Panc1 (cell line): ENCODE results near the gene TUBA3C. TPM values are rescaled to one million over a fixed set of nuclear protein-coding genes. Genes with fewer than 3 reads are reported as not detected.

ENCODE experiments used
- ATAC-seq: fragments of 200-7000 bp; cut with Tn5 transposase; 2 replicates; pipeline ENCODE4 v1.9.1; 2020; ENCODE audit warnings: mild to moderate bottlenecking, moderate library complexity
- BruUV-seq: library from RNA; stranded (reverse); fragments of 400-500 nt; replicated peaks from 2 replicates; lab custom pipeline; 2021; lab: Mats Ljungman, UMichigan
- CTCF ChIA-PET: fragments of 300-600 bp; sonication (Branson Sonifier 250); formaldehyde crosslinking; loops from one replicate; lab custom pipeline; 2022; ENCODE audit warnings: antibody characterized with exemption; lab: Charles Lee
- POLR2A ChIA-PET: fragments of 300-600 bp; sonication (Branson Sonifier 250); formaldehyde crosslinking; loops from one replicate; lab custom pipeline; 2022; ENCODE audit warnings: antibody characterized with exemption; lab: Charles Lee
- DNase-seq: peaks from one replicate; pipeline ENCODE4 v3.0.0-alpha.2; 2010; ENCODE audit warnings: low read depth, low spot score
- H3K27ac ChIP-seq: 2 replicates; pipeline ENCODE4 v1.5.1; 2011; ENCODE audit warnings: mild to moderate bottlenecking, low read length, inconsistent platforms
- H3K27me3 ChIP-seq: fragments of 200-500 bp; sonication (Bioruptor generic); 2 replicates; pipeline ENCODE4 v1.6.0; 2014; ENCODE audit warnings: low read length, inconsistent platforms; ENCODE audit not compliant: control insufficient read depth, insufficient read depth
- H3K36me3 ChIP-seq: fragments of 200-500 bp; sonication (Bioruptor generic); 2 replicates; pipeline ENCODE4 v1.5.1; 2014; ENCODE audit warnings: inconsistent platforms, mild to moderate bottlenecking, low read length, moderate library complexity; ENCODE audit not compliant: control insufficient read depth, insufficient read depth
- H3K4me1 ChIP-seq: 2 replicates; pipeline ENCODE4 v1.5.1; 2011; ENCODE audit warnings: inconsistent platforms, mild to moderate bottlenecking, low read length, moderate library complexity; ENCODE audit not compliant: control insufficient read depth, insufficient read depth
- H3K4me3 ChIP-seq, 2 experiments: 2 replicates each; pipeline ENCODE4 v1.5.1; 2011 to 2012; ENCODE audit warnings: low read depth in 2 of 2, low read length in 2 of 2, mild to moderate bottlenecking in 2 of 2, inconsistent platforms in 1 of 2, moderate library complexity in 1 of 2
- H3K9me3 ChIP-seq: fragments of 200-500 bp; sonication (Bioruptor generic); 2 replicates; pipeline ENCODE4 v1.5.1; 2014; ENCODE audit warnings: low read depth, mild to moderate bottlenecking, inconsistent platforms, low read length, moderate library complexity; ENCODE audit not compliant: control insufficient read depth, insufficient read depth
- CTCF ChIP-seq: fragments of 450-650 bp; IDR thresholded peaks from 2 replicates; pipeline ENCODE4 v1.5.1; 2017; ENCODE audit warnings: mild to moderate bottlenecking
- POLR2AphosphoS5 ChIP-seq: IDR thresholded peaks from 2 replicates; pipeline ENCODE4 v1.6.1; 2012; ENCODE audit warnings: mild to moderate bottlenecking, low read depth, low read length, moderate library complexity
- REST ChIP-seq, 2 experiments: IDR thresholded peaks; 2 replicates each; pipeline ENCODE4 v1.6.1; 2011 to 2012; ENCODE audit warnings: low read depth in 2 of 2, control low read depth in 1 of 2, low read length in 1 of 2, mild to moderate bottlenecking in 1 of 2, moderate library complexity in 1 of 2; ENCODE audit not compliant: insufficient read depth in 1 of 2
- SIN3A ChIP-seq: IDR thresholded peaks from 2 replicates; pipeline ENCODE4 v1.6.1; 2012; ENCODE audit warnings: low read depth, mild to moderate bottlenecking, low read length, moderate library complexity, borderline replicate concordance; ENCODE audit not compliant: insufficient read depth
- TCF7L2 ChIP-seq: IDR thresholded peaks from 2 replicates; pipeline ENCODE4 v1.6.1; 2011; ENCODE audit warnings: mild to moderate bottlenecking, low read depth, low read length, inconsistent platforms
- in situ Hi-C: cut with HindIII; loops from 2 replicates; pipeline ENCODE4 v1.10.0; 2016; ENCODE audit warnings: low sequenced_read_pairs, low pct_unique_long_range_greater_than_20kb
- intact Hi-C: fragments of 100-400 bp; cut with micrococcal nuclease; formaldehyde crosslinking; loops from one replicate; pipeline ENCODE4 v1.10.0; 2022; ENCODE audit not compliant: unreplicated experiment
- total RNA-seq: library from RNA; stranded (reverse); gene quantifications from one replicate; pipeline ENCODE4 v1.2.1, GENCODE V29; 2021; ENCODE audit not compliant: unreplicated experiment

The TUBA3C gene
- total RNA-seq, 1 experiment from 2014 or later = not detected

GRCh38 chr13:19182536-19182935 lies 912 bp upstream of the TUBA3C start:
- Histone ChIP-seq H3K27ac (no peak overlapping the region), H3K9me3 (no peaks in the 10 kb centered on the region), H3K4me1 (no peaks in the 10 kb centered on the region), H3K36me3 (no peaks in the 10 kb centered on the region), H3K4me3 (no peak overlapping the region), H3K27me3 (no peaks in the 10 kb centered on the region)
- CTCF ChIA-PET = no interaction called here
- intact Hi-C loops = no loop called here
- BruUV-seq = no TSS peak
- POLR2A ChIA-PET = no interaction called here
- in situ Hi-C loops = no loop called here
- no peak for ATAC-seq
- DNase-seq = no peak
- TF ChIP-seq REST (IDR thresholded peaks at IDR 0.05; ENCODE audit: insufficient read depth in 1 of 2, low read depth in 2 of 2, low read length in 1 of 2) = no peak
- no peak for TF ChIP-seq SIN3A
- no peak for TF ChIP-seq POLR2AphosphoS5
- TF ChIP-seq CTCF = no peak
- TF ChIP-seq TCF7L2 = no peak

GRCh38 chr13:19181021-19181620 lies 503 bp downstream of the TUBA3C start:
- ATAC-seq (no peak), DNase-seq (no peak)
- Histone ChIP-seq H3K27me3 (no peaks in the 10 kb centered on the region), H3K9me3 (no peaks in the 10 kb centered on the region), H3K4me3 (no peak overlapping the region), H3K36me3 (no peaks in the 10 kb centered on the region), H3K4me1 (no peaks in the 10 kb centered on the region), H3K27ac (no peak overlapping the region)
- ChIA-PET POLR2A (no interaction called here), CTCF (no interaction called here)
- no peak for TF ChIP-seq TCF7L2
- no peak for TF ChIP-seq SIN3A
- no peak for TF ChIP-seq POLR2AphosphoS5
- TF ChIP-seq REST (IDR thresholded peaks at IDR 0.05; ENCODE audit: insufficient read depth in 1 of 2, low read depth in 2 of 2, low read length in 1 of 2) = no peak
- no peak for TF ChIP-seq CTCF
- in situ Hi-C loops = no loop called here
- no TSS peak for BruUV-seq
- intact Hi-C loops = no loop called here
